Gastroesophageal sphincter (tissue), 3 donors: ENCODE data around the gene PLEKHN1.

ENCODE experiments used
- CTCF ChIP-seq, 4 experiments: fragments of 200-600 bp in 2 of 4; fragments of 450-650 bp in 2 of 4; sonication (generic) in 1 of 4; IDR thresholded peaks; one replicate each; pipeline ENCODE4 v1.5.1; 2017 to 2019; ENCODE audit warnings: antibody characterized with exemption in 4 of 4, mild to moderate bottlenecking in 2 of 4, moderate library complexity in 2 of 4
- EP300 ChIP-seq: sonication (generic); formaldehyde crosslinking; IDR thresholded peaks from one replicate; pipeline ENCODE4 v1.6.1; 2017; ENCODE audit warnings: antibody characterized with exemption, mild to moderate bottlenecking
- POLR2A ChIP-seq, 2 donors: fragments of 450-650 bp; IDR thresholded peaks; one replicate each; pipeline ENCODE4 v1.6.1; 2017; ENCODE audit warnings: antibody characterized with exemption in 2 of 2, mild to moderate bottlenecking in 2 of 2, moderate library complexity in 1 of 2
- POLR2AphosphoS5 ChIP-seq: sonication (generic); formaldehyde crosslinking; IDR thresholded peaks from one replicate; pipeline ENCODE4 v1.6.1; 2017; ENCODE audit warnings: antibody characterized with exemption

- TF ChIP-seq CTCF (IDR thresholded peaks at IDR 0.05) = no peak
- peak in 1 of 2 donors; percentile 20 for TF ChIP-seq POLR2A (IDR thresholded peaks at IDR 0.05)
- TF ChIP-seq POLR2AphosphoS5 = peak; percentile 72
- TF ChIP-seq EP300 = no peak
These were observed 47.0 kb downstream of the PLEKHN1 start, which contains the start of gene ISG15 for GRCh38 chr1:1013105-1013921.
